Esophagus squamous epithelium (tissue), 4 donors: ENCODE measurements around the gene STRAP.

ENCODE experiments used
- POLR2A ChIP-seq, 4 donors: fragments of 450-650 bp; IDR thresholded peaks; one replicate each; pipeline ENCODE4 v1.6.1; 2017; ENCODE audit warnings: antibody characterized with exemption in 4 of 4, mild to moderate bottlenecking in 4 of 4, moderate library complexity in 3 of 4
- TF ChIP-seq, protein P1 (sequence below), 6 experiments: fragments of 450-650 bp in 4 of 6; fragments of 200-600 bp in 2 of 6; sonication (generic) in 2 of 6; IDR thresholded peaks; one replicate each; pipeline ENCODE4 v1.5.1; 2016 to 2019; ENCODE audit warnings: antibody characterized with exemption in 6 of 6, mild to moderate bottlenecking in 4 of 6, moderate library complexity in 4 of 6

- TF ChIP-seq POLR2A (IDR thresholded peaks at IDR 0.05): no peak
- TF ChIP-seq, protein P1, sequence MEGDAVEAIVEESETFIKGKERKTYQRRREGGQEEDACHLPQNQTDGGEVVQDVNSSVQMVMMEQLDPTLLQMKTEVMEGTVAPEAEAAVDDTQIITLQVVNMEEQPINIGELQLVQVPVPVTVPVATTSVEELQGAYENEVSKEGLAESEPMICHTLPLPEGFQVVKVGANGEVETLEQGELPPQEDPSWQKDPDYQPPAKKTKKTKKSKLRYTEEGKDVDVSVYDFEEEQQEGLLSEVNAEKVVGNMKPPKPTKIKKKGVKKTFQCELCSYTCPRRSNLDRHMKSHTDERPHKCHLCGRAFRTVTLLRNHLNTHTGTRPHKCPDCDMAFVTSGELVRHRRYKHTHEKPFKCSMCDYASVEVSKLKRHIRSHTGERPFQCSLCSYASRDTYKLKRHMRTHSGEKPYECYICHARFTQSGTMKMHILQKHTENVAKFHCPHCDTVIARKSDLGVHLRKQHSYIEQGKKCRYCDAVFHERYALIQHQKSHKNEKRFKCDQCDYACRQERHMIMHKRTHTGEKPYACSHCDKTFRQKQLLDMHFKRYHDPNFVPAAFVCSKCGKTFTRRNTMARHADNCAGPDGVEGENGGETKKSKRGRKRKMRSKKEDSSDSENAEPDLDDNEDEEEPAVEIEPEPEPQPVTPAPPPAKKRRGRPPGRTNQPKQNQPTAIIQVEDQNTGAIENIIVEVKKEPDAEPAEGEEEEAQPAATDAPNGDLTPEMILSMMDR (IDR thresholded peaks at IDR 0.05): no peak
Measured at GRCh38 chr12:15834575-15834974, 47.6 kb upstream of the STRAP start.
